Endothelial cell of umbilical vein (primary cell): Measurements from ENCODE around the gene RNPEP. TPM values are rescaled to one million over a fixed set of nuclear protein-coding genes. Genes with fewer than 3 reads are reported as not detected.

ENCODE experiments used
- BruUV-seq: library from RNA; stranded (reverse); fragments of 400-500 nt; replicated peaks from 2 replicates; lab custom pipeline; 2021; lab: Mats Ljungman, UMichigan
- CTCF ChIA-PET: fragments of 300-600, 350-600 bp; sonication (Branson Sonifier 250); formaldehyde crosslinking; loops from one replicate; lab custom pipeline; 2021; ENCODE audit warnings: antibody characterized with exemption, inconsistent platforms; lab: Charles Lee
- POLR2A ChIA-PET: fragments of 300-600, 350-600 bp; sonication (Branson Sonifier 250); formaldehyde crosslinking; loops from one replicate; lab custom pipeline; 2021; ENCODE audit warnings: antibody characterized with exemption, inconsistent platforms; lab: Charles Lee
- DNase-seq: peaks from one replicate; pipeline ENCODE4 v3.0.0-alpha.2; 2011; ENCODE audit warnings: low read depth, low spot score
- FAIRE-seq: peaks from 2 replicates; lab custom pipeline; 2011; peaks lifted over from hg19 to GRCh38; lab: Jason Lieb, UNC
- H2AFZ ChIP-seq: 2 replicates; pipeline ENCODE4 v1.6.0; 2012; ENCODE audit warnings: low read depth, low read length, control low read depth, inconsistent platforms
- H3K27ac ChIP-seq: 2 replicates; pipeline ENCODE4 v1.5.1; 2011; ENCODE audit warnings: low read depth, mild to moderate bottlenecking, control low read depth, low read length, moderate library complexity; ENCODE audit not compliant: insufficient read depth
- H3K27me3 ChIP-seq, 2 experiments: 2 replicates each; pipeline versions ENCODE4 v1.6.0 to v1.6.1; 2011; ENCODE audit warnings: low read length in 2 of 2, mixed read lengths in 1 of 2; ENCODE audit not compliant: control insufficient read depth in 2 of 2, insufficient read depth in 2 of 2
- H3K36me3 ChIP-seq, 2 experiments: 2 replicates in 1 of 2; 3 replicates in 1 of 2; pipeline ENCODE4 v1.5.1; 2011; ENCODE audit warnings: low read length in 2 of 2, mild to moderate bottlenecking in 1 of 2, moderate library complexity in 1 of 2; ENCODE audit not compliant: control insufficient read depth in 2 of 2, insufficient read depth in 2 of 2; ENCODE audit errors: extremely low read depth in 1 of 2
- H3K4me1 ChIP-seq: 3 replicates; pipeline ENCODE4 v1.5.1; 2011; ENCODE audit warnings: mild to moderate bottlenecking, low read length; ENCODE audit not compliant: control insufficient read depth, insufficient read depth; ENCODE audit errors: extremely low read depth
- H3K4me2 ChIP-seq: 2 replicates; pipeline ENCODE4 v1.6.1; 2011; ENCODE audit warnings: low read length, control low read depth, mixed read lengths; ENCODE audit not compliant: insufficient read depth
- H3K4me3 ChIP-seq, 3 experiments: fragments of 200-600 bp in 1 of 3; sonication (generic), shearing (Covaris generic) in 1 of 3; replicated peaks in 1 of 3; 2 replicates each; pipeline ENCODE4 v1.5.1; 2011 to 2016; ENCODE audit warnings: control low read depth in 3 of 3, low read length in 3 of 3, mild to moderate bottlenecking in 2 of 3, inconsistent platforms in 1 of 3, low read depth in 1 of 3, moderate library complexity in 1 of 3; ENCODE audit not compliant: insufficient read depth in 1 of 3
- H3K79me2 ChIP-seq: 2 replicates; pipeline ENCODE4 v1.6.0; 2012; ENCODE audit warnings: low read length, inconsistent platforms; ENCODE audit not compliant: control insufficient read depth, insufficient read depth
- H3K9ac ChIP-seq: replicated peaks from 2 replicates; pipeline ENCODE3; 2011; ENCODE audit warnings: low read length, control low read depth; ENCODE audit not compliant: insufficient read depth; ENCODE audit errors: extremely low read depth
- H3K9me1 ChIP-seq: replicated peaks from 3 replicates; pipeline ENCODE4 v1.6.0; 2011; ENCODE audit warnings: mild to moderate bottlenecking, low read length; ENCODE audit not compliant: control insufficient read depth, insufficient read depth; ENCODE audit errors: extremely low read depth
- H3K9me3 ChIP-seq: replicated peaks from 2 replicates; pipeline ENCODE4 v1.5.1; 2012; ENCODE audit warnings: low read length, inconsistent platforms; ENCODE audit not compliant: control insufficient read depth, insufficient read depth
- H4K20me1 ChIP-seq: replicated peaks from 2 replicates; pipeline ENCODE3; 2011; ENCODE audit warnings: mild to moderate bottlenecking, low read length; ENCODE audit not compliant: control insufficient read depth, insufficient read depth; ENCODE audit errors: extremely low read depth
- CTCF ChIP-seq, 2 donors: IDR thresholded peaks; 1 replicate in 1 of 2; 2 replicates in 1 of 2; pipeline ENCODE4 v1.5.1; 2011; ENCODE audit warnings: low read length in 2 of 2, mild to moderate bottlenecking in 2 of 2, moderate library complexity in 2 of 2, control low read depth in 1 of 2, inconsistent platforms in 1 of 2, low read depth in 1 of 2; ENCODE audit not compliant: insufficient read depth in 1 of 2; ENCODE audit errors: extremely low read depth in 1 of 2
- EZH2 ChIP-seq: IDR thresholded peaks from 2 replicates; pipeline ENCODE4 v1.6.1; 2012; ENCODE audit warnings: borderline replicate concordance, low read depth, mild to moderate bottlenecking, moderate library complexity, low read length, inconsistent platforms; ENCODE audit not compliant: severe bottlenecking
- FOS ChIP-seq: IDR thresholded peaks from 2 replicates; pipeline ENCODE4 v1.6.1; 2011; ENCODE audit warnings: mild to moderate bottlenecking, low read length, moderate library complexity, borderline replicate concordance; ENCODE audit not compliant: insufficient read depth
- GATA2 ChIP-seq: IDR thresholded peaks from 2 replicates; pipeline ENCODE4 v1.7.0; 2011; ENCODE audit warnings: low read depth, mild to moderate bottlenecking, moderate library complexity, mixed read lengths, low read length; ENCODE audit not compliant: insufficient read length, insufficient read depth
- JUN ChIP-seq: IDR thresholded peaks from 2 replicates; pipeline ENCODE4 v1.6.1; 2011; ENCODE audit warnings: borderline replicate concordance, low read depth; ENCODE audit not compliant: insufficient read length, insufficient read depth
- MAX ChIP-seq: IDR thresholded peaks from 2 replicates; pipeline ENCODE4 v1.6.1; 2011; ENCODE audit not compliant: insufficient read depth, insufficient read length
- MYC ChIP-seq: IDR thresholded peaks from one replicate; pipeline ENCODE4 v1.6.1; 2011; ENCODE audit warnings: mild to moderate bottlenecking, low read depth, low read length
- POLR2A ChIP-seq: IDR thresholded peaks from 2 replicates; pipeline ENCODE4 v1.6.1; 2012; ENCODE audit warnings: low read depth, mild to moderate bottlenecking, control low read depth, low read length
- POLR2AphosphoS5 ChIP-seq: IDR thresholded peaks from 2 replicates; pipeline ENCODE4 v1.6.1; 2012; ENCODE audit warnings: low read depth, mild to moderate bottlenecking, control low read depth, low read length, moderate library complexity; ENCODE audit not compliant: insufficient read depth
- dilution Hi-C: fragments of 300-500 bp; cut with MboI; formaldehyde crosslinking; loops from one replicate; pipeline ENCODE4 v1.15.0; 2019; ENCODE audit warnings: low sequenced_read_pairs; ENCODE audit not compliant: extremely low pct_ligation_motif_present
- intact Hi-C: fragments of 100-400 bp; cut with micrococcal nuclease; formaldehyde crosslinking; loops from one replicate; pipeline ENCODE4 v1.10.0; 2022
- polyA plus RNA-seq, 4 experiments: library from polyadenylated mRNA; depleted of rRNA in 3 of 4; stranded (reverse) in 3 of 4; unstranded in 1 of 4; fragments of >200 nt; gene quantifications; 2 replicates each; pipeline versions ENCODE4 v1.2.1 to v1.2.3, GENCODE V29; 2011 to 2012; ENCODE audit warnings: missing spikeins in 1 of 4
- total RNA-seq: library from RNA; stranded (reverse); gene quantifications from 2 replicates; pipeline ENCODE4 v1.2.3, GENCODE V29; 2021

The RNPEP gene
- total and polyA plus RNA-seq, 2 donors (not counting 3 experiments of a cell fraction or from before 2014, with no cell fraction given), result 56.1 to 73.5 TPM

- H3K4me3 ChIP-seq, result no peak overlapping the region
- no peaks in the 10 kb centered on the region for H4K20me1 ChIP-seq
- peaks cover 0 to 2% of the 10 kb centered on the region in 2 experiments for H3K27me3 ChIP-seq
- H3K27ac ChIP-seq, result no peak overlapping the region
- no peaks in the 10 kb centered on the region for H3K79me2 ChIP-seq
- no peak overlapping the region for H3K9ac ChIP-seq
- POLR2A ChIA-PET, result no interaction called here
- no peaks in the 10 kb centered on the region for H3K9me1 ChIP-seq
- no peaks in the 10 kb centered on the region for H3K9me3 ChIP-seq
- H3K4me1 ChIP-seq, result no peaks in the 10 kb centered on the region
- TF ChIP-seq EZH2 (no peak), JUN (no peak), MAX (no peak), MYC (no peak), FOS (no peak), GATA2 (no peak), POLR2A (no peak), CTCF (IDR thresholded peaks at IDR 0.05; ENCODE audit: extremely low read depth in 1 of 2, insufficient read depth in 1 of 2, low read depth in 1 of 2, low read length in 2 of 2) (no peak), POLR2AphosphoS5 (no peak)
- H3K36me3 ChIP-seq, result no peaks in the 10 kb centered on the region
- DNase-seq (no peak), FAIRE-seq (no peak)
- BruUV-seq, result no TSS peak
- dilution Hi-C loops (no loop called here), intact Hi-C loops (no loop called here)
- H2AFZ ChIP-seq, result no peak overlapping the region
- CTCF ChIA-PET, result interaction anchor here (0.7 kb wide), 1 partner anchor 9 kb away, joined by 3 read pairs; no protein-coding TSS in a partner anchor
- H3K4me2 ChIP-seq, result no peak overlapping the region
Observed at GRCh38 chr1:202046748-202047708, 64.6 kb downstream of the RNPEP start.
